ENCODE measurements around the gene KIF21A. TPM values are rescaled to one million over a fixed set of nuclear protein-coding genes. Genes with fewer than 3 reads are reported as not detected.

The KIF21A gene
- total RNA-seq, 1 donor from 2014 or later = 12.1 TPM

DNA sequence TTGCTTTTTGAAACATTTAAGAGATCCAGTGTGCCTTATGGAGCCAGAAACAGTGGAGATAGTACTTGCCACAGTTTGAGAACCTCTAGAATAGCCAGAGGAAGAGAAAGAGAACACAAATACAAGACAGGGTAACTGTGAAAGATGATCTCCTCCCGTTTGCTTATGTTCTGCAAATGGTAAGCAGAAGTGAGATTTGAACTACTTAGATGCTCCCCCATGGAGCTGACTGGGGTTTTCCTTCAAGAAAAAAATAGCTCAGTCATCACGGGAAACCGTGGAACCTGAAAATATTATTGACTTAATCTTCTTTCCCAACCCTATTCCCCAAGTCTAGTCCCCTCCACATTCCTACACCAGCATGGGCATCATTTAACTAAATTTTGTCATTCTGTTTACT lies 87.1 kb downstream of the KIF21A start:
- no peak for ATAC-seq
- Histone ChIP-seq H3K27me3 (ENCODE audit: low read depth) (no peaks in the 10 kb centered on the region), H3K4me3 (no peak overlapping the region), H3K4me1 (no peaks in the 10 kb centered on the region), H3K27ac (no peak overlapping the region), H3K9me3 (no peaks in the 10 kb centered on the region), H3K36me3 (peaks cover 4% of the 10 kb centered on the region)
- TF ChIP-seq, protein P1, sequence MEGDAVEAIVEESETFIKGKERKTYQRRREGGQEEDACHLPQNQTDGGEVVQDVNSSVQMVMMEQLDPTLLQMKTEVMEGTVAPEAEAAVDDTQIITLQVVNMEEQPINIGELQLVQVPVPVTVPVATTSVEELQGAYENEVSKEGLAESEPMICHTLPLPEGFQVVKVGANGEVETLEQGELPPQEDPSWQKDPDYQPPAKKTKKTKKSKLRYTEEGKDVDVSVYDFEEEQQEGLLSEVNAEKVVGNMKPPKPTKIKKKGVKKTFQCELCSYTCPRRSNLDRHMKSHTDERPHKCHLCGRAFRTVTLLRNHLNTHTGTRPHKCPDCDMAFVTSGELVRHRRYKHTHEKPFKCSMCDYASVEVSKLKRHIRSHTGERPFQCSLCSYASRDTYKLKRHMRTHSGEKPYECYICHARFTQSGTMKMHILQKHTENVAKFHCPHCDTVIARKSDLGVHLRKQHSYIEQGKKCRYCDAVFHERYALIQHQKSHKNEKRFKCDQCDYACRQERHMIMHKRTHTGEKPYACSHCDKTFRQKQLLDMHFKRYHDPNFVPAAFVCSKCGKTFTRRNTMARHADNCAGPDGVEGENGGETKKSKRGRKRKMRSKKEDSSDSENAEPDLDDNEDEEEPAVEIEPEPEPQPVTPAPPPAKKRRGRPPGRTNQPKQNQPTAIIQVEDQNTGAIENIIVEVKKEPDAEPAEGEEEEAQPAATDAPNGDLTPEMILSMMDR (IDR thresholded peaks at IDR 0.05) = no peak
- intact Hi-C loops (cut with DNase I) = no loop called here
- DNase-seq = no peak

DNA sequence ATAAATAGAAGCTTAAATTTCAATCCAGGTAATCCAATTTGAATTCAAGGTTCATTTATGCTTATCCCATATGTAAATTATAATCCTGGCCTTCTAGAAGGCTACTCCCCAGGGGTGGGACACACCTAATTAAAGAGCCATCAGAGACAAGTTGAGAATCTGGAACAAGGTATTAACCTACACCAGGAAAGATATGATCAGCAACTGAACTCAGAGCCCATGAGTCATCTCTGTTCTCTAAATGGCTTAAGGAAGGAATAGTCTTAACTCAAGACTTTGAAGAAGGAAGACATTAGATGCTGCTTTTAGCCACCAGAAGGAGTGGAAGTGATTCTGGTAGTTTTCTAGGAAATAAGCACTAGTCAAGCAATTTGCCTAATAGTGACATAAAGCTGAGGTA lies 88.0 kb downstream of the KIF21A start:
- Histone ChIP-seq H3K27ac (no peak overlapping the region), H3K4me3 (no peak overlapping the region), H3K36me3 (peaks cover 4% of the 10 kb centered on the region), H3K27me3 (ENCODE audit: low read depth) (no peaks in the 10 kb centered on the region), H3K9me3 (no peaks in the 10 kb centered on the region), H3K4me1 (no peaks in the 10 kb centered on the region)
- no peak for ATAC-seq
- TF ChIP-seq, protein P1 (IDR thresholded peaks at IDR 0.05) = no peak
- no peak for DNase-seq
- intact Hi-C loops (cut with DNase I) = no loop called here

DNA sequence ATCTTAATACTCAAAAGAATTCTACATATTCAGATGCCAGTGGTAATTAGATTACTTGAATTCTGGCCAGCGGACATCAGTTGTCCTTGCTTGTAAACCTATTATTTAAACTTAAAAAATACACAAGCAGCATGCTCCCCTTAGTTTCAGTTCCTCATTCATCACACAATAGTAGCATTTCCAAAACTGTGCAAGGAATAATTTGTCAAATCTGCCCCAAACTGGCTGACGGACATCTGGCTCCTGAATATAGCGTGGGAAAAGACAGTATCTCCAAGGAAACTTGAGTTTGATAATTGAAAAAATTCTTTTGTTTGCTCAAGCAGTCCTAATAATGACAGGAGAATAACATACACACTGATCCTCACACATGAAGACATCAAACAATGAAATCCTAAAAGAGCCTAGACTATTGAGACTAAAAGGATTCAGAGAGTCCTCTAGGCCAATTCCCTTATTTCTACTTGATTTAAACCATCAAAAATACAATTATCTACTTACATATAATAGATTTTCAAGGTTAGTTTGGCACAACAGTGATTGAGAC lies 90.4 kb downstream of the KIF21A start:
- Histone ChIP-seq H3K36me3 (peaks cover 4% of the 10 kb centered on the region), H3K4me1 (no peaks in the 10 kb centered on the region), H3K9me3 (no peaks in the 10 kb centered on the region), H3K27me3 (ENCODE audit: low read depth) (no peaks in the 10 kb centered on the region), H3K4me3 (no peak overlapping the region), H3K27ac (no peak overlapping the region)
- ATAC-seq (no peak), DNase-seq (no peak)
- intact Hi-C loops (cut with DNase I) = no loop called here
- TF ChIP-seq, protein P1 (IDR thresholded peaks at IDR 0.05) = no peak

DNA sequence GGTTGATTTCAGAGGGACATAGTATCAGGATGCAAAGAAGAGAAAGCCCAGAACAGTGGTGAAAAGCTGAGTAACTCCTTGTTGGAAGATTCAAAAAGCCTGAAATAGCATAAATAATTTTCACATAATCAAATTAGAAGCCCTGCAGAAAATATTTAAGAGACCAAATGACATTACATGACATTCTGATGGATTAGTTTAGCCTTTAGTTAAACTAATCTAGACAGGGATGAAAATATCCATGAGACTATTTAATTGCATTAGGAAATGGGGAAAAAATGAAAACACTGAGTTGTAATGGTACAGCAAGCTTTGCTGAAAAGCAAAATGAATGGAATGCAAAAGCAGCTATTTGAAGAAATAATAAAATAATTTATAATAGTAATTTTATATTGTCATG lies 91.8 kb downstream of the KIF21A start:
- intact Hi-C loops (cut with DNase I) = no loop called here
- Histone ChIP-seq H3K4me1 (no peaks in the 10 kb centered on the region), H3K9me3 (no peaks in the 10 kb centered on the region), H3K4me3 (no peak overlapping the region), H3K27ac (no peak overlapping the region), H3K27me3 (ENCODE audit: low read depth) (no peaks in the 10 kb centered on the region), H3K36me3 (no peaks in the 10 kb centered on the region)
- ATAC-seq (no peak), DNase-seq (no peak)
- TF ChIP-seq, protein P1 (IDR thresholded peaks at IDR 0.05) = no peak

DNA sequence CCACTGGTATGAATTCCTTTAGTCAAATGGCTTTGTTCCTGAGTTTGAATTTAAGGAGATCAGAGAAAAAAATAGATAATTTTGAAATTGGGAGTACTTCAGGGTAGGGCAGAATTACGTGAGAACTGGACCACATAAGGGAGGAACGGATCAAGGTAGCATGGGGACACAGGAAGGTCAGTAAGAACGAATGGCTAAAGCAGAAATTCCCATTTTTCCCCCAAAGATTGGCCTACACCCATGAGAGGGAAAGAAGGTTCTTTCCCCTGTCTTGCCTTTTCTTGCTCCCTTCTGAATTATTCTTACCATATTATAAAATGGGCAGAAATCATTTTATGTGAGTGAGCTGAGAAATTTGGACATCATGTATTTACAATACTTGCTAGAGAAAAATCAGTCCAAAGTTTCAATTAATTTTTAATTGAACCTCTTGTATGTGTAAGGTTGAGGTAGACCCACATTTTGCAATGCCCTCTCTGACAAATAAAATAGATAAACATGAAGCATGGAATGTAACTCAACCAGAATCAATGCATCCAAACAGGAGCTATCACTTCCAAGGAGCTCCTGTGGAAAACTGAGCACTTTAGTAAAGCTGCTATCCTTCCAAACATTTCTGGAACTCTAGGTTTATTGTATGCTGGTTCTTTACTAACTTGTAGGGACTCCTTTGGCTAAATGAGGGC lies 93.8 kb downstream of the KIF21A start:
- intact Hi-C loops (cut with DNase I) = no loop called here

More for the DNA sequence above, 93.8 kb downstream of the KIF21A start:
- Histone ChIP-seq H3K27me3 (ENCODE audit: low read depth) (no peaks in the 10 kb centered on the region), H3K36me3 (no peaks in the 10 kb centered on the region), H3K4me1 (no peaks in the 10 kb centered on the region), H3K27ac (no peak overlapping the region), H3K9me3 (no peaks in the 10 kb centered on the region), H3K4me3 (no peak overlapping the region)
- no peak for ATAC-seq
- no peak for DNase-seq
- TF ChIP-seq, protein P1 (IDR thresholded peaks at IDR 0.05) = no peak
